IMR-90 (cell line): ENCODE results near the gene MYO10. TPM values are rescaled to one million over a fixed set of nuclear protein-coding genes. Genes with fewer than 3 reads are reported as not detected.

Source experiments
- ATAC-seq: fragments of 200-7000 bp; cut with Tn5 transposase; 2 replicates; pipeline ENCODE4 v1.9.1; 2020; ENCODE audit warnings: low read depth, mild to moderate bottlenecking, moderate library complexity
- BruUV-seq: library from RNA; stranded (reverse); fragments of 400-500 nt; replicated peaks from 2 replicates; lab custom pipeline; 2021; lab: Mats Ljungman, UMichigan
- CTCF ChIA-PET: fragments of 300-600 bp; formaldehyde crosslinking; extraction: SDS; loops from one replicate; lab custom pipeline; 2021; ENCODE audit warnings: antibody characterized with exemption; lab: Yijun Ruan, JAX
- POLR2A ChIA-PET: fragments of 300-600 bp; sonication (Branson Sonifier 250); formaldehyde crosslinking; loops from one replicate; lab custom pipeline; 2022; ENCODE audit warnings: antibody characterized with exemption; ENCODE audit not compliant: unreplicated experiment; lab: Charles Lee
- DNase-seq: peaks from one replicate; pipeline ENCODE4 v3.0.0; 2013
- H2AFZ ChIP-seq: replicated peaks from 2 replicates; pipeline ENCODE3; 2013; ENCODE audit warnings: low read length, mild to moderate bottlenecking; ENCODE audit not compliant: poor library complexity
- H2AK5ac ChIP-seq: 2 replicates; pipeline ENCODE4 v1.6.1; 2013; ENCODE audit warnings: low read depth, low read length, inconsistent platforms
- H2AK9ac ChIP-seq: replicated peaks from 2 replicates; pipeline ENCODE3; 2013; ENCODE audit warnings: mild to moderate bottlenecking, low read depth, low read length, moderate library complexity; ENCODE audit not compliant: poor library complexity
- H2BK120ac ChIP-seq: 2 replicates; pipeline ENCODE4 v1.6.1; 2013; ENCODE audit warnings: low read depth, low read length, inconsistent platforms
- H2BK15ac ChIP-seq: 3 replicates; pipeline ENCODE4 v1.6.1; 2013; ENCODE audit warnings: low read depth, low read length, inconsistent platforms
- H2BK20ac ChIP-seq: 2 replicates; pipeline ENCODE4 v1.6.1; 2013; ENCODE audit warnings: low read depth, mild to moderate bottlenecking, inconsistent platforms, low read length, moderate library complexity
- H2BK5ac ChIP-seq: 2 replicates; pipeline ENCODE4 v1.6.1; 2013; ENCODE audit warnings: mild to moderate bottlenecking, low read depth, low read length, inconsistent platforms; ENCODE audit not compliant: poor library complexity, severe bottlenecking
- H3K14ac ChIP-seq: replicated peaks from 2 replicates; pipeline ENCODE4 v1.6.1; 2013; ENCODE audit warnings: low read depth, low read length, inconsistent platforms
- H3K18ac ChIP-seq: 2 replicates; pipeline ENCODE4 v1.6.1; 2013; ENCODE audit warnings: low read depth, low read length, control low read depth
- H3K23ac ChIP-seq: 2 replicates; pipeline ENCODE4 v1.6.1; 2013; ENCODE audit warnings: low read depth, low read length, inconsistent platforms
- H3K27ac ChIP-seq: 2 replicates; pipeline ENCODE4 v1.5.1; 2013; ENCODE audit warnings: mild to moderate bottlenecking, control low read depth, low read length; ENCODE audit not compliant: insufficient read depth
- H3K27me3 ChIP-seq: 2 replicates; pipeline ENCODE4 v1.6.1; 2013; ENCODE audit warnings: low read length; ENCODE audit not compliant: control insufficient read depth, insufficient read depth
- H3K36me3 ChIP-seq: 2 replicates; pipeline ENCODE4 v1.6.1; 2013; ENCODE audit warnings: low read length, mixed read lengths; ENCODE audit not compliant: control insufficient read depth, insufficient read depth
- H3K4ac ChIP-seq: 2 replicates; pipeline ENCODE4 v1.6.1; 2013; ENCODE audit warnings: low read depth, low read length, inconsistent platforms
- H3K4me1 ChIP-seq: 2 replicates; pipeline ENCODE4 v1.6.1; 2013; ENCODE audit warnings: low read length, mixed read lengths; ENCODE audit not compliant: control insufficient read depth, insufficient read depth
- H3K4me2 ChIP-seq: 2 replicates; pipeline ENCODE4 v1.6.1; 2013; ENCODE audit warnings: low read depth, mild to moderate bottlenecking, control low read depth, low read length, moderate library complexity
- H3K4me3 ChIP-seq: 2 replicates; pipeline ENCODE4 v1.5.1; 2013; ENCODE audit warnings: low read depth, mild to moderate bottlenecking, control low read depth, low read length, moderate library complexity; ENCODE audit not compliant: insufficient read depth
- H3K56ac ChIP-seq: 2 replicates; pipeline ENCODE4 v1.6.1; 2013; ENCODE audit warnings: low read length, inconsistent platforms; ENCODE audit not compliant: insufficient read depth; ENCODE audit errors: extremely low read depth
- H3K79me1 ChIP-seq, 2 experiments: 2 replicates each; pipeline ENCODE4 v1.6.1; 2013; ENCODE audit warnings: low read length in 2 of 2, inconsistent platforms in 1 of 2, low read depth in 1 of 2
- H3K9ac ChIP-seq: 2 replicates; pipeline ENCODE4 v1.6.1; 2013; ENCODE audit warnings: low read depth, low read length, control low read depth
- H3K9me1 ChIP-seq: 2 replicates; pipeline ENCODE4 v1.6.1; 2013; ENCODE audit warnings: low read length, inconsistent platforms; ENCODE audit not compliant: insufficient read depth
- H3K9me3 ChIP-seq: 2 replicates; pipeline ENCODE4 v1.6.1; 2013; ENCODE audit warnings: low read length; ENCODE audit not compliant: control insufficient read depth, insufficient read depth
- H4K20me1 ChIP-seq: 2 replicates; pipeline ENCODE4 v1.6.1; 2013; ENCODE audit warnings: low read length, inconsistent platforms; ENCODE audit not compliant: insufficient read depth
- H4K5ac ChIP-seq: 2 replicates; pipeline ENCODE4 v1.6.1; 2013; ENCODE audit warnings: mild to moderate bottlenecking, low read depth, low read length, control low read depth
- H4K8ac ChIP-seq, 2 experiments: 2 replicates each; pipeline ENCODE4 v1.6.1; 2013; ENCODE audit warnings: low read depth in 2 of 2, low read length in 2 of 2, control low read depth in 1 of 2, inconsistent platforms in 1 of 2
- H4K91ac ChIP-seq: 2 replicates; pipeline ENCODE4 v1.6.1; 2013; ENCODE audit warnings: low read depth, low read length, inconsistent platforms; ENCODE audit not compliant: insufficient read depth
- CTCF ChIP-seq: conservative IDR thresholded peaks from 2 replicates; pipeline ENCODE4 v1.5.1; 2012; ENCODE audit warnings: mild to moderate bottlenecking, low read depth, low read length, improper control_type of control experiment
- SMC3 ChIP-seq: fragments of 150-350 bp; IDR thresholded peaks from 2 replicates; pipeline ENCODE4 v1.6.1; 2016; ENCODE audit warnings: low read depth, mild to moderate bottlenecking, antibody characterized with exemption, low read length, moderate library complexity
- WGBS, 2 experiments: methylation state at CpG; one replicate each; pipeline versions ENCODE4 v1.1.5 to v1.1.7; 2013; ENCODE audit warnings: missing lambda C conversion rate in 2 of 2; ENCODE audit not compliant: insufficient read length in 1 of 2; ENCODE audit errors: extremely low coverage in 2 of 2; 5-methylcytosine and 5-hydroxymethylcytosine counted together
- dilution Hi-C: fragments of 300-500 bp; cut with HindIII; formaldehyde crosslinking; loops from one replicate; pipeline ENCODE4 v1.14.3; 2018; ENCODE audit warnings: low sequenced_read_pairs; ENCODE audit not compliant: unreplicated experiment
- in situ Hi-C: fragments of 300-500 bp; cut with MboI; formaldehyde crosslinking; loops from 3 replicates; pipeline ENCODE4 v1.14.3; 2019; ENCODE audit warnings: low sequenced_read_pairs, inconsistent platforms, mixed read lengths
- intact Hi-C: fragments of 100-400 bp; cut with micrococcal nuclease; formaldehyde crosslinking; loops from 2 replicates; pipeline ENCODE4 v1.10.0; 2022
- polyA plus RNA-seq, 3 experiments: library from polyadenylated mRNA; depleted of rRNA; stranded (reverse); fragments of >200 nt; gene quantifications; 2 replicates each; pipeline ENCODE4 v1.2.3, GENCODE V29; 2012; ENCODE audit warnings: low replicate concordance in 1 of 3
- total RNA-seq: library from RNA; depleted of rRNA; stranded (reverse); fragments of >200 nt; gene quantifications from 2 replicates; pipeline ENCODE4 v1.2.3, GENCODE V29; 2012

The MYO10 gene
- total and polyA plus RNA-seq, 2 of the 4 experiments (the other 2 are of a cell fraction), result 39.9 to 115 TPM

- CTCF ChIA-PET, result no interaction called here
- WGBS, 2 experiments, result no CpG with 5 or more reads among the region's 6 CpGs
These were observed 178.9 kb downstream of the MYO10 start for GRCh38 chr5:16757146-16757545.

More at GRCh38 chr5:16757146-16757545, 178.9 kb downstream of the MYO10 start:
- Histone ChIP-seq H3K4me3 (no peak overlapping the region), H2AFZ (no peak overlapping the region), H3K4me2 (no peak overlapping the region), H3K56ac (no peak overlapping the region), H2BK15ac (no peak overlapping the region), H3K79me1 (peaks cover 33 to 39% of the 10 kb centered on the region in 2 experiments), H3K4ac (no peak overlapping the region), H3K14ac (no peak overlapping the region), H3K18ac (no peak overlapping the region), H2AK9ac (no peak overlapping the region), H3K9me1 (no peaks in the 10 kb centered on the region; the same call in 1 of the 2 replicates), H2AK5ac (no peak overlapping the region), H3K9ac (no peak overlapping the region), H2BK20ac (no peak overlapping the region), H4K20me1 (no peaks in the 10 kb centered on the region), H3K27ac (no peak overlapping the region), H2BK5ac (no peak overlapping the region), H3K4me1 (0 out of 2 replicates have a peak, but pooled peaks cover 1% of the 10 kb centered on the region), H3K27me3 (no peaks in the 10 kb centered on the region), H4K5ac (no peak overlapping the region), H3K36me3 (peaks cover 51% of the 10 kb centered on the region), H3K23ac (no peak overlapping the region), H2BK120ac (no peak overlapping the region), H4K91ac (no peak overlapping the region), H3K9me3 (no peaks in the 10 kb centered on the region), H4K8ac (no peak overlapping the region)
- dilution Hi-C loops (no loop called here), intact Hi-C loops (no loop called here), in situ Hi-C loops (no loop called here)
- TF ChIP-seq SMC3, result no peak
- no peak for TF ChIP-seq CTCF
- DNase-seq (no peak), ATAC-seq (no peak)
- BruUV-seq, result no TSS peak
- POLR2A ChIA-PET, result no interaction called here
